NCI-H446 (cell line): Measurements from ENCODE around the gene CCDC201.
A peak's percentile ranks its signal among the peaks of the same experiment; 100 is the strongest.

Experiments
- DNase-seq, 2 experiments: peaks; one replicate each; lab custom pipeline; 2025; lab: John Stamatoyannopoulos, UW

Gene CCDC201

GRCh38 chr7:45893374-45893995, 20.6 kb upstream of the CCDC201 start:
- no peak for DNase-seq

DNA sequence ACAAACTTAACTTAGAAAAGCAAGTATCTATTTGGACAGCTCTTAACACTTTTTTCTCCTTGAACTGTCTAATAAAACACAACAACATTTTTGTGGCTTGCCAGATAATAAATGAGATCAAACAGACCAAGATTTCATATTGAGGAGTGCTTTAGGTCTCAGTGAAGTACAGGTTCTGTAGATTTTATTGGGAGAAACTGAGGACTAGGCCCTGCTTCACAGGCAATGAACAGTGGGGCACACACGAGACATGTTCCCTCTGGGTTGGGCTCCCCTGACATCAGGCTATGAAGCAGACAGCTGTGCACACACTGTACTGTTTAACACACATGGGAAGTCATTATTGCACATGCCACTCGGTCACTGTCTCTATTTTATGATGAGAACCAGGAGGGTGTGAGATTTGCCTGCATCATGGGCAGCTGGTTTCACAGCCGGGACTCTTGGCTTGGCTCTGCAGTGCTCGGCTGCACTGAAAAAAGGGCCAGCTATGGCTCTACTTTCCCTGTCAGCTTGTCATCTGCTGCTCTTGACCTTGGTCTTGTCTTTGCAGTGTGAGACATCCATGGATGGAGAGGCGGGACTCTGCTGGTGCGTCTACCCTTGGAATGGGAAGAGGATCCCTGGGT, 19.6 kb upstream of the CCDC201 start:
- DNase-seq, result no peak

- no peak for DNase-seq
These were observed 18.9 kb upstream of the CCDC201 start for GRCh38 chr7:45891462-45892402.

DNA sequence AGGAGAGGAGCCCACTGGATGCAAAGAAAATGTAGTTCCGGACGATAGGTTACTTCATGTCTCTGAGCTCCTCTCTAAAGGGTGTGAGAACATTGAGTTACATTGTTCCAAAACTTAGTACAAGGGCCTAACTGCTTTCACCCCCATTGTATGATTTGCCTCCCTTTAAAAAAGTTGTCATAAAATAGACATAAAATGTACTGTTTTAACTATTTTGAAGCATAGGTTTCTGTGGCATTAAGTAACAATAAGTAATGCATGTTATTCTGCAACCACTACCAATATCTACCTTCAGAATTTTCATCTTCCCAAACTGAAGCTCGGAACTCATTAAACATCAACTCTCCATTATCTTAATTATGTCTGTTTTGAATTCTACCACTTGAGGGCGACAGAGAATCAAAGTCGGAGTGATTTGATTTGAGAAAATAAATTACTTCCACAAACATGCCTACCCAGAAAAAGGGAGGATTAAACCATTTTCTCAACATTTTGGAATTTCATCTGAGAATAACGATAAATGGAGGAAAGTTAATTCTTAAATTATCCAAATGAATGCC, 18.1 kb upstream of the CCDC201 start:
- peak; percentile 22 to 45 for DNase-seq

GRCh38 chr7:45890125-45890901, 17.4 kb upstream of the CCDC201 start:
- no peak for DNase-seq

GRCh38 chr7:45889367-45890067, 16.6 kb upstream of the CCDC201 start:
- no peak for DNase-seq

GRCh38 chr7:45888993-45889366, 16.1 kb upstream of the CCDC201 start:
- no peak for DNase-seq

- no peak for DNase-seq
These were observed 15.5 kb upstream of the CCDC201 start, which contains the start of gene IGFBP1 for GRCh38 chr7:45888185-45888992. TSS of gene IGFBP1 (plus strand) at chr7:45888488. CDS start at chr7:45888653, 165 bp downstream.

GRCh38 chr7:45886931-45887667, 14.2 kb upstream of the CCDC201 start:
- DNase-seq, result no peak

- no peak for DNase-seq
These were observed 12.5 kb upstream of the CCDC201 start for GRCh38 chr7:45885264-45885882.

DNA sequence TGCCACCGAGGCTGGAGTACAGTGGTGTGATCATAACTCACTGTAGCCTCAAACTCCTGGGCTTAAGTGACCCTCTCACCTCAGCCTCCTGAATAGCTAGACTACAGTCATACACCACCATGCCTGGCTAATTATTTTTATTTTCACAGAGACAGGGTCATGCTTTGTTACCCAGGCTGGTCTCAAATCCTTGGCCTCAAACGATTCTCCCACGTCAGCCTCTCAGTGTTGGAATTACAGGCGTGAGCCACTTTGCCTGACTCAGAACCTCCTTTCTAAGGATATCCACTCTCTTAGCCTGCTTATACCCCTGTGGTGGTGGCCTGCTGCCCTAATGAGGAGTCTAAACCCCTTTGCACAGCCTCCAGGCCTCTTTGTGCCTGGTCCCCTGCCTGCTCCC, 11.3 kb upstream of the CCDC201 start:
- DNase-seq, result no peak

- no peak for DNase-seq
These were observed 9.6 kb upstream of the CCDC201 start for GRCh38 chr7:45882465-45882810.

GRCh38 chr7:45881759-45882464, 9.0 kb upstream of the CCDC201 start:
- DNase-seq, result no peak

DNA sequence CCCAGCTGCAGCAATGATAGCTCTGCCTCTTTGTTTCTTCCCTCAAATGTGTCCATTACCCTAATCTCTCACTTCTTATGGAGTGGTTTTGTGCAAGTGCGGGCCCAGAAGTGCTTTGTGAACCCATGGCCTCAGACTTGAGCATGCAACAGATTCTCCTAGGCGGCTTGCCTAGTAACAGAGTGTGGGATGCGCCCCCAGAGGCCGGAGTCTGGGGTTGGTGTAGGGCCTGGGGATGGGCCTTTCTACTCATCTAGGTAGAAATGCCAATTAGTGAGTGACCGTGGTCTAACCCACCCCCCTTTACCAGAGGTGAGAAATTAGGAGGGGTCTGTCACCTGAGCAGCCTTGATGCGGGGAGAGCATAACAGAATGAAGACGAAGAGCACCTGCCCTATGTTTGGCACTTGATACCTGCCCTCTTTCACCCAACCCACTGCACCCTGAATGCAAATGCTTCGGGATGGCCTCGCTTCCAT, 8.4 kb upstream of the CCDC201 start:
- no peak for DNase-seq

- DNase-seq, result no peak
These were observed 7.6 kb upstream of the CCDC201 start for GRCh38 chr7:45880433-45880860.

DNA sequence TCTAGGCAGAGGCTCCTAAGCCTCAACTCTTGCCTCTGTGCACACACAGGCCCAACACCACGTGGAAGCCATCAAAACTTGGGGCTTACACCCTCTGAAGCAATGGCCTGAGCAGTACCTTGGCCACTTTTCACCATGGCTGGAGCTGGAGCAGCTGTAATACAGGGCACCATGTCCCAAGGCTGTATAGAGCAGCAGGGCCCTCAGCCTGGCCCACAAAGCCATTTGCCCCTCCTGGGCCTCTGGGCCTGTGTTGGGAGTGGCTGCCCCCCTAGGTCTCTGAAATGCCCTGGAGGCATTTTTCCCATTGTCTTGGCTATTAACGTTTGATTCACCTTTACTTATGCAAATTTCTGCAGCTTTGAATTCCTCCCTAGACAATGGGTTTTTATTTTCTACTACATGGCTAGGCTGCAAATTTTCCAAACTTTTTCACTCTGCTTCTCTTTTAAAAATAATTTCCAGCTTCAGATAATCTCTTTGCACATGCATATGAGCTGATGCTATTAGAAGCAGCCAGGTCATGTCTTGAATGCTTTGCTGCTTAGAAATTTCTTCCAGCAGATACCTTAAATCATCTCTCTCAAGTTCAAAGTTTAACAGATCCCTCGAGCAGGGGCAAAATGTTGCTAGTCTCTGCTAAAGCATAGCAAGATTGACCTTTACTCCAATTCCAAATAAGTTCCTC, 5.7 kb upstream of the CCDC201 start:
- DNase-seq, result no peak

DNA sequence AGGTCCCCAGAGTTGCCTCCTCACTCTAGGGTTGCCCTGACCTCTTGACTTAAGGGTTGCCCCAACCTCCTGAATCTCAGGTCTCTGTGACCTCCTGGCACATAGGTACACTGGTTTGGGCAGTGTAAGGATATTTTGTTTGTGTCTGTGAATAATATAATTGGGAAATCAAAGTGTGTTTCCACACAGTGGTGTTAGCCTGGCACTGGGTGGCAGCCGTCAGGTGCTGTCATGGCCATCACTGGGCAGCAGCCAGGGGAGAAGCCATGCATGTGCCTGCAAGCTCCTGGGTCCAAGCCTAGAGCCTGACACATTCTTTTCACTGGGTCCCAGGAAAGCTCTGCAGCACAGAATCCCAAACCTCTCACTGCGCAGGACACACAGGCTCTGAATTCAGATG, 3.6 kb upstream of the CCDC201 start:
- DNase-seq, result no peak
